ENCODE measurements around the gene CXCR3.

The CXCR3 gene

DNA sequence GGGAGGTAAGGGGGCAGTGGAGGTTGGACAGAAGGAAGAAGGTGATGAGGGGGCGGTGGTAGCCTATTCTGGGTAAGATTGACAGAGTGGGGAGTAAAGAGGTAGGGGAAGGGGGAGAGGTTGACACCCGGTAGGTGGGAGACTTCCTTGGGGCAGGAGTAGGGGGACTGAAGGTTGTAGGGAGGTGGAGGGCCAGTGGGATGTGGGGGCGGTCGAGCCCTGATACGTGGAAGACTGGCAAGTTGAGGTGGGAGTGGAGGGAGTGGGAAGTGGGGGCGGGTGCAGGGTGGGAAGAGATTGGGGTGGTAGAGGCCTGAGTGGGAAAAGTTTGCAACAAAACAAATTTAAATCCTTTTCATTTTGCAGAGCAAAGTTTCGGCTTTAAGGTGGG lies 38.3 kb downstream of the CXCR3 start:
- Histone ChIP-seq H3K79me2 (ENCODE audit: low read length) (peaks cover 7% of the 10 kb centered on the region; the same call in 1 of the 2 replicates), H3K27ac (ENCODE audit: low read length) (no peak overlapping the region)

DNA sequence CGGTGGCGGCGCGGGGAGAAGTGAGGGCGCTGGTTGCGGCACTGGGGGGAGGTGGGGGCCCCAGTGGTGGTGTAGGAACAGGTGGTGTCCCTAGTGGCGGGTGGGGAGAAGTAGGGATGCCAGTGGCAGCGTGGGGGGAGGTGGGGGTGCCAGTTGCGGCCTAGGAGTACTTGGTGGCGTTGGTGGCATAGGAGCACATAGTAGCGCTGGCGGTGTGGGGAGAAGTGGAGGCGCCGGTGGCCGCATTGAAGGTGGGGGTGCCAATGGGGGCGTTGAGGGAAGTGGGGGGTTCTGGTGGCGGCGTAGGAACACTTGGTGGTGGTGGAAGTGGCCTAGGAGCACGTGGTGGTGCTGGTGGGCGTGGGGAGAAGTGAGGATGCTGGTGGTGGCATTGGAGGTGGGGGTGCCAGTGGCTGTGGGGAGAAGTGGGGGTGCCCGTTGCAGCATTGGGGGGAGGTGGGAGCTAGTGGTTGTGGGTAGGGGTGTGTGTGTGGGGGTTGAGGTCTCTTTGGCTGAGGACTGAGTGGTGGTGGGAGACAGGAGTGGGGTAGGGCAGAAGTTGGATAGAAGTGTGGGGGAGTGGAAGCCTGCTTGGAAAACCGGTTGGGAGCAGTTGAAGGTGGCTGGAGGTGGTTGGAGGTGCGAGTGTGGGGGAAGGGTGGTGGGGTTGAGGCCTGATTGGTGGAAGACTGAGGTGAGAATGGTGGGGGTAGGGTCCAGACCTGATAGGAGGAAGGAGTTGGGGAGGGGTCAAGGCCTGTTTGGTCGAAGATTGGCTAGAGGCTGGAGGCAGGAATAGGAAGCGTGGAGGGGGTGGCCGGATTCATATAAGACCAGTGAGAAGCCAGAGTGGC lies 38.9 kb downstream of the CXCR3 start:
- H3K4me1 ChIP-seq (ENCODE audit: low read length) = no peaks in the 10 kb centered on the region
- H3K27ac ChIP-seq (ENCODE audit: low read length) = no peak overlapping the region
- H3K9me3 ChIP-seq (ENCODE audit: insufficient read depth, low read length) = no peaks in the 10 kb centered on the region
- no peak overlapping the region for H3K4me2 ChIP-seq (ENCODE audit: low read length)
- no peak overlapping the region for H3K4me3 ChIP-seq (ENCODE audit: low read length)
- no peaks in the 10 kb centered on the region for H3K27me3 ChIP-seq (ENCODE audit: low read depth, low read length)
- H3K36me3 ChIP-seq (replicated peaks; ENCODE audit: low read depth, low read length) = peaks cover 28% of the 10 kb centered on the region
- TF ChIP-seq EZH2phosphoT487 (IDR thresholded peaks at IDR 0.05; ENCODE audit: low read depth) = no peak
- TF ChIP-seq, protein P1, sequence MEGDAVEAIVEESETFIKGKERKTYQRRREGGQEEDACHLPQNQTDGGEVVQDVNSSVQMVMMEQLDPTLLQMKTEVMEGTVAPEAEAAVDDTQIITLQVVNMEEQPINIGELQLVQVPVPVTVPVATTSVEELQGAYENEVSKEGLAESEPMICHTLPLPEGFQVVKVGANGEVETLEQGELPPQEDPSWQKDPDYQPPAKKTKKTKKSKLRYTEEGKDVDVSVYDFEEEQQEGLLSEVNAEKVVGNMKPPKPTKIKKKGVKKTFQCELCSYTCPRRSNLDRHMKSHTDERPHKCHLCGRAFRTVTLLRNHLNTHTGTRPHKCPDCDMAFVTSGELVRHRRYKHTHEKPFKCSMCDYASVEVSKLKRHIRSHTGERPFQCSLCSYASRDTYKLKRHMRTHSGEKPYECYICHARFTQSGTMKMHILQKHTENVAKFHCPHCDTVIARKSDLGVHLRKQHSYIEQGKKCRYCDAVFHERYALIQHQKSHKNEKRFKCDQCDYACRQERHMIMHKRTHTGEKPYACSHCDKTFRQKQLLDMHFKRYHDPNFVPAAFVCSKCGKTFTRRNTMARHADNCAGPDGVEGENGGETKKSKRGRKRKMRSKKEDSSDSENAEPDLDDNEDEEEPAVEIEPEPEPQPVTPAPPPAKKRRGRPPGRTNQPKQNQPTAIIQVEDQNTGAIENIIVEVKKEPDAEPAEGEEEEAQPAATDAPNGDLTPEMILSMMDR (IDR thresholded peaks at IDR 0.05; ENCODE audit: low read depth, low read length) = no peak
- H3K9ac ChIP-seq (ENCODE audit: low read length) = no peak overlapping the region
- no peaks in the 10 kb centered on the region for H4K20me1 ChIP-seq (ENCODE audit: insufficient read depth, low read length)
- H3K79me2 ChIP-seq (ENCODE audit: low read length) = peaks cover 7% of the 10 kb centered on the region; the same call in 1 of the 2 replicates
- H2AFZ ChIP-seq (ENCODE audit: low read depth, low read length) = no peak overlapping the region

More for the DNA sequence above, 38.3 kb downstream of the CXCR3 start:
- no peak overlapping the region for H2AFZ ChIP-seq (ENCODE audit: low read depth, low read length)
- no peak overlapping the region for H3K9ac ChIP-seq (ENCODE audit: low read length)
- no peaks in the 10 kb centered on the region for H3K27me3 ChIP-seq (ENCODE audit: low read depth, low read length)
- peaks cover 23% of the 10 kb centered on the region for H3K36me3 ChIP-seq (replicated peaks; ENCODE audit: low read depth, low read length)
- no peak overlapping the region for H3K4me3 ChIP-seq (ENCODE audit: low read length)
- TF ChIP-seq, protein P1 (IDR thresholded peaks at IDR 0.05; ENCODE audit: low read depth, low read length) = no peak
- no peak for TF ChIP-seq EZH2phosphoT487 (IDR thresholded peaks at IDR 0.05; ENCODE audit: low read depth)
- no peak overlapping the region for H3K4me2 ChIP-seq (ENCODE audit: low read length)
- no peaks in the 10 kb centered on the region for H4K20me1 ChIP-seq (ENCODE audit: insufficient read depth, low read length)
- H3K4me1 ChIP-seq (ENCODE audit: low read length) = no peaks in the 10 kb centered on the region
- no peaks in the 10 kb centered on the region for H3K9me3 ChIP-seq (ENCODE audit: insufficient read depth, low read length)

DNA sequence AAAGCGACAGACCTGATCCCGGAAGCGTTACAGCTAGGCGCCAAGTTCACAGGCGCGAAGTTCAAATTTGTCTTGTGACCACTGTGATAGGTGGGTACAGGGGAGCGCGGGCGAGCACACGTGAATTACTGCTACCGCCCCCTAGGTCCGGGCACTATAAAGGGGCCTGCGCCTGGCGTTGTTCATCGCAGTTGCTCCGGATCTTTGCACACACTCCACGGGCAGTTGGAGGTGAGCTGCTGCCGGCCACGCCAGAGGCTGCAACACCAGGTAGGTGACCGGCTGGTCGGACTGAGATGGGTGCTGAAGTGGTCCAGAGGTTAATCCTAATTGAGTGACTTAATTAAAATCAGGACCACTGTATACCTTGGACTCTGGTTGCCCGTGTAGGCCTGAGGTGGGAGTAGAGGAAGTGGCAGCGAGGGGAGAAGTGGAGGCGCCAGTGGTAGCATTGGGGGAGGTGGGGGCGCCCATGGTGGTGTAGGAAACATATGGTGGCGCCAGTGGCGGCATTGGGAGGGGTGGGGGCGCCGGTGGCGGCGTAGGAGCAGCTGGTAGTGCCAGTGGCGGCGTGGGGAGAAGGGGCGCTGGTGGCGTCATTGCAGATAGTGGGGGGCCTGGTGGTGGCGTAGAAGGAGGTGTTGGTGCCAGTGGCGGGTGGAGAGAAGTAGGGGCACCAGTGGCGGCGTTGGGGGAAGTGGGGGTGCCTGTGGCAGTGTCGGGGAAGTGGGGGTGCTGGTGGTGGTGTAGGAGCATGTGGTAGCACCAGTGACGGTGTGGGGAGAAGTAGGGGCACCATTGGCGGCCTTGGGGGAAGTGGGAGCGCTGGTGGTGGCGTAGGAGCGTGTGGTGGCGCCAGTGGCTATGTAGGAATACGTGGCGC lies 39.8 kb downstream of the CXCR3 start, which contains the start of gene GCNA:
TSS of gene GCNA (plus strand) at position 185 of the 883 bp plus-strand sequence. CDS start 2,385 bp downstream, outside the sequence.
- TF ChIP-seq, protein P1 (IDR thresholded peaks at IDR 0.05; ENCODE audit: low read depth, low read length) = no peak
- TF ChIP-seq EZH2phosphoT487 (IDR thresholded peaks at IDR 0.05; ENCODE audit: low read depth) = no peak
- Histone ChIP-seq H3K27ac (ENCODE audit: low read length) (no peak within 1 kb of the TSS), H3K9ac (ENCODE audit: low read length) (no peak within 1 kb of the TSS), H3K4me3 (ENCODE audit: low read length) (no peak within 1 kb of the TSS), H3K4me2 (ENCODE audit: low read length) (no peak within 1 kb of the TSS), H3K79me2 (ENCODE audit: low read length) (peaks cover 7% of the 10 kb centered on the region; the same call in 1 of the 2 replicates), H3K9me3 (ENCODE audit: insufficient read depth, low read length) (no peaks in the 10 kb centered on the region), H3K36me3 (replicated peaks; ENCODE audit: low read depth, low read length) (peaks cover 37% of the 10 kb centered on the region), H3K4me1 (ENCODE audit: low read length) (no peaks in the 10 kb centered on the region), H3K27me3 (ENCODE audit: low read depth, low read length) (no peaks in the 10 kb centered on the region), H2AFZ (ENCODE audit: low read depth, low read length) (no peak within 1 kb of the TSS), H4K20me1 (ENCODE audit: insufficient read depth, low read length) (no peaks in the 10 kb centered on the region)

DNA sequence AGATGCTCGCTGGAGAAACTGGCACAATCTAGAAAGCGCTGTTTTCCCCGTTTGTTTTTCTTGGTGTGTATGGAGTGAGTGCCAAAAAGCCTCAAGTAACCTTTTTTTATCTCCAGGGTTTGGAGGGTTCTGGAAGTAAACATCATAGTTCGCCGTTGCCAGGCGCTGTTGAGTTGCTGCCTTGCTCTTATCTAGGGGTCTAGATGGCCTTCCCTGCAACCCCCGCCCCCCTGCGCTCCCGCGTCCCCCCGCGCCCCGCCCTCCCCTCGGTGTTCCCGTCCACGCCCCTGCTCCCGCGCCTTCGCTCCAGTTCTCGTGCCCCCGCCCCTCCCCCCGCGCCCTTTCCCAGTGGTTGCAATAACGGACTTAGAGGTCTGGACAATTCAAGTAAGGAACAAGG lies 40.6 kb downstream of the CXCR3 start:
- Histone ChIP-seq H4K20me1 (ENCODE audit: insufficient read depth, low read length) (no peaks in the 10 kb centered on the region), H3K27me3 (ENCODE audit: low read depth, low read length) (no peaks in the 10 kb centered on the region), H2AFZ (ENCODE audit: low read depth, low read length) (no peak overlapping the region), H3K9ac (ENCODE audit: low read length) (no peak overlapping the region), H3K79me2 (ENCODE audit: low read length) (peaks cover 7% of the 10 kb centered on the region; the same call in 1 of the 2 replicates), H3K27ac (ENCODE audit: low read length) (no peak overlapping the region), H3K9me3 (ENCODE audit: insufficient read depth, low read length) (no peaks in the 10 kb centered on the region), H3K4me2 (ENCODE audit: low read length) (no peak overlapping the region), H3K36me3 (replicated peaks; ENCODE audit: low read depth, low read length) (peaks cover 43% of the 10 kb centered on the region), H3K4me1 (ENCODE audit: low read length) (no peaks in the 10 kb centered on the region), H3K4me3 (ENCODE audit: low read length) (no peak overlapping the region)
- no peak for TF ChIP-seq EZH2phosphoT487 (IDR thresholded peaks at IDR 0.05; ENCODE audit: low read depth)
- TF ChIP-seq, protein P1 (IDR thresholded peaks at IDR 0.05; ENCODE audit: low read depth, low read length) = no peak

Measured in OCI-LY3 (cell line).